ENCODE results near the gene MTA3.

GRCh38 chr2:42800461-42800962 lies 232.1 kb downstream of the MTA3 start:
- TF ChIP-seq MAX (IDR thresholded peaks at IDR 0.05) (no peak), YY1 (IDR thresholded peaks at IDR 0.05; ENCODE audit: low read depth) (no peak), EP300 (IDR thresholded peaks at IDR 0.05; ENCODE audit: borderline replicate concordance) (no peak), TAF1 (IDR thresholded peaks at IDR 0.05; ENCODE audit: low read depth) (no peak), REST (IDR thresholded peaks at IDR 0.05; ENCODE audit: low read depth) (no peak), RAD21 (IDR thresholded peaks at IDR 0.05; ENCODE audit: low read depth) (no peak), EGR1 (IDR thresholded peaks at IDR 0.05) (no peak), CEBPB (IDR thresholded peaks at IDR 0.05) (no peak), CREB1 (IDR thresholded peaks at IDR 0.05; ENCODE audit: low read depth) (no peak), TCF12 (IDR thresholded peaks at IDR 0.05; ENCODE audit: low read depth) (no peak), TEAD4 (IDR thresholded peaks at IDR 0.05) (no peak), ZBTB7A (IDR thresholded peaks at IDR 0.05; ENCODE audit: low read depth) (no peak), USF1 (IDR thresholded peaks at IDR 0.05) (no peak), FOXM1 (IDR thresholded peaks at IDR 0.05; ENCODE audit: borderline replicate concordance, low read depth) (no peak)
